PC-9 (cell line): ENCODE results near the gene PDZK1IP1.

Source experiments
- CTCF ChIP-seq: fragments of 200-600 bp; sonication (generic); conservative IDR thresholded peaks from 2 replicates; pipeline ENCODE4 v1.6.1; 2017; ENCODE audit warnings: mixed run types, antibody characterized with exemption, mild to moderate bottlenecking, moderate library complexity
- EZH2 ChIP-seq: fragments of 200-600 bp; sonication (generic); IDR thresholded peaks from 2 replicates; pipeline ENCODE4 v1.8.0; 2017; ENCODE audit warnings: antibody characterized with exemption, low read depth

GRCh38 chr1:47209091-47209490 lies 19.3 kb upstream of the PDZK1IP1 start:
- TF ChIP-seq EZH2, result no peak
- TF ChIP-seq CTCF, result no peak
